Osteocyte (in vitro differentiated cells): ENCODE measurements around the gene SUCLG1. TPM values are rescaled to one million over a fixed set of nuclear protein-coding genes. Genes with fewer than 3 reads are reported as not detected.

Experiments used
- DNase-seq: peaks from one replicate; pipeline ENCODE4 v3.0.0; 2021; ENCODE audit warnings: mixed read lengths; ENCODE audit not compliant: unreplicated experiment; ENCODE audit errors: extremely low spot score
- H3K27ac Mint-ChIP-seq: one replicate; pipeline ENCODE4 v1.8.0; 2021; ENCODE audit warnings: mild to moderate bottlenecking, mixed read lengths; ENCODE audit not compliant: unreplicated experiment
- H3K27me3 Mint-ChIP-seq: one replicate; pipeline ENCODE4 v1.8.0; 2021; ENCODE audit warnings: mixed read lengths; ENCODE audit not compliant: unreplicated experiment
- H3K36me3 Mint-ChIP-seq: one replicate; pipeline ENCODE4 v1.8.0; 2021; ENCODE audit warnings: mixed read lengths; ENCODE audit not compliant: unreplicated experiment
- H3K4me1 Mint-ChIP-seq: one replicate; pipeline ENCODE4 v1.8.0; 2021; ENCODE audit warnings: mixed read lengths; ENCODE audit not compliant: unreplicated experiment
- H3K4me3 Mint-ChIP-seq: one replicate; pipeline ENCODE4 v1.8.0; 2021; ENCODE audit warnings: mild to moderate bottlenecking, moderate library complexity, mixed read lengths; ENCODE audit not compliant: unreplicated experiment
- H3K9me3 Mint-ChIP-seq: one replicate; pipeline ENCODE4 v1.8.0; 2021; ENCODE audit warnings: mixed read lengths; ENCODE audit not compliant: unreplicated experiment
- CTCF ChIP-seq: fragments of 200-600 bp; sonication (generic); IDR thresholded peaks from 2 replicates; pipeline ENCODE4 v1.5.0; 2021; ENCODE audit warnings: antibody characterized with exemption, mild to moderate bottlenecking, moderate library complexity
- total RNA-seq: library from RNA; stranded (reverse); gene quantifications from 2 replicates; pipeline ENCODE4 v1.2.1, GENCODE V29; 2021

SUCLG1 gene
- total RNA-seq, 1 donor from 2014 or later: 52.4 TPM

GRCh38 chr2:84457686-84458085 lies 1.4 kb downstream of the SUCLG1 start:
- Mint-ChIP-seq H3K27me3 (no peaks in the 10 kb centered on the region), H3K9me3 (no peaks in the 10 kb centered on the region), H3K4me1 (peaks cover 30% of the 10 kb centered on the region), H3K4me3 (peak overlapping the region; percentile 96), H3K36me3 (no peaks in the 10 kb centered on the region), H3K27ac (peak overlapping the region; percentile 9)
- no peak for DNase-seq
- TF ChIP-seq CTCF: no peak

GRCh38 chr2:84456156-84456555 lies 2.9 kb downstream of the SUCLG1 start:
- Mint-ChIP-seq H3K27ac (no peak overlapping the region), H3K9me3 (no peaks in the 10 kb centered on the region), H3K4me3 (no peak overlapping the region), H3K4me1 (peaks cover 30% of the 10 kb centered on the region), H3K27me3 (no peaks in the 10 kb centered on the region), H3K36me3 (no peaks in the 10 kb centered on the region)
- TF ChIP-seq CTCF: no peak
- no peak for DNase-seq

GRCh38 chr2:84454581-84454980 lies 4.5 kb downstream of the SUCLG1 start:
- no peak overlapping the region for H3K4me3 Mint-ChIP-seq
- no peak overlapping the region for H3K27ac Mint-ChIP-seq
- no peaks in the 10 kb centered on the region for H3K36me3 Mint-ChIP-seq
- no peaks in the 10 kb centered on the region for H3K9me3 Mint-ChIP-seq
- peaks cover 29% of the 10 kb centered on the region for H3K4me1 Mint-ChIP-seq
- H3K27me3 Mint-ChIP-seq: no peaks in the 10 kb centered on the region
- TF ChIP-seq CTCF: no peak
- DNase-seq: no peak

- no peak overlapping the region for H3K4me3 Mint-ChIP-seq
- DNase-seq: no peak
- H3K9me3 Mint-ChIP-seq: no peaks in the 10 kb centered on the region
- no peaks in the 10 kb centered on the region for H3K27me3 Mint-ChIP-seq
- H3K36me3 Mint-ChIP-seq: peaks cover 2% of the 10 kb centered on the region
- no peak overlapping the region for H3K27ac Mint-ChIP-seq
- no peak for TF ChIP-seq CTCF
- peaks cover 15% of the 10 kb centered on the region for H3K4me1 Mint-ChIP-seq
Measured at GRCh38 chr2:84452624-84453023, 6.5 kb downstream of the SUCLG1 start.

GRCh38 chr2:84451579-84451978 lies 7.5 kb downstream of the SUCLG1 start:
- Mint-ChIP-seq H3K27me3 (no peaks in the 10 kb centered on the region), H3K27ac (no peak overlapping the region), H3K9me3 (no peaks in the 10 kb centered on the region), H3K36me3 (peaks cover 2% of the 10 kb centered on the region), H3K4me3 (no peak overlapping the region), H3K4me1 (peaks cover 7% of the 10 kb centered on the region)
- no peak for DNase-seq
- no peak for TF ChIP-seq CTCF
